ENCODE measurements around the gene PTEN.
"Not testable (repeated sequence)": the region's sequence is repeated elsewhere in the genome, so short reads cannot be mapped to it uniquely, and the experiment has no call there.

The PTEN gene

DNA sequence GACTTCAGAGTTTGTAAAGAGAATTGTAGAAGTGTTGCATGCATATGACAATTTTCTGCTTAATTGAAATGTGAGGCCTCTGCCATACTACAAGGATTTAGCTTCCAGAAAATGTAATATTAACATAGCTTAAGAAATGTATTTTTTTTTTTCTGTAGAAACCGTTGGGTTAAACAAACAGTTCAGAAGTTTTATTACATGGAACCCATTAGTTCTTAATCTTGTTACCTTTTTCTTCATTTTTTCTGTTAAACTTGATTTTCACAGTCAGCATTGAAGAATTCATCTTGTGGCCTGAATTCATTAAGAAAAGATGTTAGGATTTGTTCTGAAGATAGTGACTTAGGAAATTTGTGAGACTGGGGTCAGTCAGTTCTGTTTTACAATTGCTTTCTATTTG, 4.9 kb downstream of the PTEN start:
- H3K9me3 ChIP-seq (ENCODE audit: control extremely low read depth in 1 of 5, control insufficient read depth in 4 of 5, insufficient read depth in 2 of 5, low read depth in 1 of 5, low read length in 4 of 5) = no peaks in the 10 kb centered on the region
- peaks cover 13 to 44% (median 27%) of the 10 kb centered on the region in 4 experiments for H3K4me1 ChIP-seq (ENCODE audit: control extremely low read depth in 1 of 4, control insufficient read depth in 4 of 4, insufficient read depth in 4 of 4, low read length in 3 of 4)
- ChIA-PET CTCF (no interaction called here), POLR2A (no interaction called here)
- no peak for DNase-seq
- H3K36me3 ChIP-seq (ENCODE audit: control insufficient read depth in 4 of 4, insufficient read depth in 4 of 4, low read length in 3 of 4) = peaks cover 3 to 11% (median 7%) of the 10 kb centered on the region in 4 experiments
- peak overlapping the region in 6 of 7 experiments; percentile 83 to 100 (median 98) for H3K4me3 ChIP-seq (ENCODE audit: control insufficient read depth in 1 of 7, extremely low read depth in 1 of 7, insufficient read depth in 4 of 7, low read depth in 2 of 7, low read length in 6 of 7)
- H3K27ac ChIP-seq (ENCODE audit: insufficient read depth in 1 of 2, low read depth in 1 of 2, low read length in 2 of 2, poor library complexity in 1 of 2, severe bottlenecking in 2 of 2) = peak overlapping the region; percentile 78 to 88
- no CpG with 5 or more reads among the region's 1 CpG for WGBS (ENCODE audit: insufficient coverage)
- no peaks in the 10 kb centered on the region for H3K27me3 ChIP-seq (replicated peaks in 2 of 5; ENCODE audit: control insufficient read depth in 4 of 5, insufficient read depth in 5 of 5, low read length in 4 of 5)

DNA sequence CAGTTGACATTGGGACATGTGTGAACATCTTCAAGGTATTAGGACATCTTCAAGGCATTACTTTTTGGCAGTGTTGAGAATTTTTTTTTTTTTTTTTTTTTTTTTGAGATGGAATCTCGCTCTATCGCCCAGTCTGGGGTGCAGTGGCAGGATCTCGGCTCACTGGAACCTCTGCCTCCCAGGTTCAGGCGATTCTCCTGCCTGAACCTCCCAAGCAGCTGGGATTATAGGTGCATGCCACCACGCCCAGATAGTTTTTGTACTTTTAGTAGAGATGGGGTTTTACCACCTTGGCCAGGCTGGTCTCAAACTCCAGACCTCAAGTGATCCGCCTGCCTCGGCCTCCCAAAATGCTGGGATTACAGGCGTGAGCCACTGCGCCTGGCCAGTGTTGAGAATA, 5.7 kb downstream of the PTEN start:
- H3K27ac ChIP-seq (ENCODE audit: insufficient read depth in 1 of 2, low read depth in 1 of 2, low read length in 2 of 2, poor library complexity in 1 of 2, severe bottlenecking in 2 of 2) = peak overlapping the region in 1 of 2 experiments; percentile 43
- POLR2A ChIA-PET; CTCF ChIA-PET; H3K27me3 ChIP-seq (replicated peaks in 2 of 5; ENCODE audit: control insufficient read depth in 4 of 5, insufficient read depth in 5 of 5, low read length in 4 of 5); DNase-seq; H3K9me3 ChIP-seq (ENCODE audit: control extremely low read depth in 1 of 5, control insufficient read depth in 4 of 5, insufficient read depth in 2 of 5, low read depth in 1 of 5, low read length in 4 of 5): not testable (repeated sequence)
- H3K36me3 ChIP-seq (ENCODE audit: control insufficient read depth in 4 of 4, insufficient read depth in 4 of 4, low read length in 3 of 4) = peaks cover 3 to 17% (median 7%) of the 10 kb centered on the region in 4 experiments
- H3K4me3 ChIP-seq (ENCODE audit: control insufficient read depth in 1 of 7, extremely low read depth in 1 of 7, insufficient read depth in 4 of 7, low read depth in 2 of 7, low read length in 6 of 7) = peak overlapping the region in 6 of 7 experiments; percentile 47 to 100 (median 96)
- 91% methylated on average over 4 of the region's 9 CpGs for WGBS (ENCODE audit: insufficient coverage)
- peaks cover 20 to 52% (median 33%) of the 10 kb centered on the region in 4 experiments for H3K4me1 ChIP-seq (ENCODE audit: control extremely low read depth in 1 of 4, control insufficient read depth in 4 of 4, insufficient read depth in 4 of 4, low read length in 3 of 4)

DNA sequence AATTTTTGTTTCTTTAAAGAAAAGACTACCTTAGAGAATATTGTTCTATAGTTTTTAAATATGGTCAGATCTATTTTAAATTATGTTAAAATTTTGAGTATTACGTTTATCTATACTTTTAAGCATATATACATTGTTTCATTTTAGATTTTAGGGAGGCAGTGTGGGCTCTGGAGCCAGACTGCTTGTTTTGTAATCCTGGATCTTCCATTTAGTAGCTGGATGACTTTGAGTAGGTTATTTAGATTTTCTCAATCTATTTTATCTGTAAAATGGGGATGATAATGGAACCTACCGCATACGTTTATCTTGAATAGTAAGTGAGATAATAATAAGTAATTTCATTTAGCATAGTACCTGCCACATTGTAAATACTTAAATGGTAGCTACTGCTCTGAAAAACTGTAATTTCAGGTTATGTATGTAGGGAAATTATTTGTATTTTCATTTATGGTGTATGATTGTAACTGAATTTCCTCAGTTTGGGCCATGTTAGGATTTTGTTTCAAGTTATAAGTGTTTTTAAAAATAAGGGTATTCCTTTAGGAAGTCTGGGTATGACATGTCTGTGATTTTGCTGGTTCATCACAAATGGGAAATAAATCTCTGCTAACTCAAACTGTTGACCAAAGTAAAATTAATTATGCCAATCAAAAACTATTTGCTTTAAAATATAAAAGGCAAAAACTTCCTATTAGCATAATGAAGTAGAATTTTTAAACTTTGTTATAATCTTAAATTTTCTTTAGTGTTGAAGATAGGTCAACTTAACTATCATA, 6.5 kb downstream of the PTEN start:
- no CpG with 5 or more reads among the region's 3 CpGs for WGBS (ENCODE audit: insufficient coverage)
- POLR2A ChIA-PET = interaction anchor here (1.2 kb wide), 1 partner anchor 516 kb away, joined by 4 read pairs; no protein-coding TSS in a partner anchor
- Histone ChIP-seq H3K36me3 (ENCODE audit: control insufficient read depth in 4 of 4, insufficient read depth in 4 of 4, low read length in 3 of 4) (peaks cover 4 to 17% (median 6%) of the 10 kb centered on the region in 4 experiments), H3K27ac (ENCODE audit: insufficient read depth in 1 of 2, low read depth in 1 of 2, low read length in 2 of 2, poor library complexity in 1 of 2, severe bottlenecking in 2 of 2) (peak overlapping the region in 1 of 2 experiments; percentile 43), H3K4me3 (ENCODE audit: control insufficient read depth in 1 of 7, extremely low read depth in 1 of 7, insufficient read depth in 4 of 7, low read depth in 2 of 7, low read length in 6 of 7) (peak overlapping the region in 4 of 7 experiments; percentile 27 to 100 (median 89)), H3K9me3 (ENCODE audit: control extremely low read depth in 1 of 5, control insufficient read depth in 4 of 5, insufficient read depth in 2 of 5, low read depth in 1 of 5, low read length in 4 of 5) (no peaks in the 10 kb centered on the region), H3K4me1 (ENCODE audit: control extremely low read depth in 1 of 4, control insufficient read depth in 4 of 4, insufficient read depth in 4 of 4, low read length in 3 of 4) (peaks cover 22 to 61% (median 34%) of the 10 kb centered on the region in 4 experiments), H3K27me3 (replicated peaks in 2 of 5; ENCODE audit: control insufficient read depth in 4 of 5, insufficient read depth in 5 of 5, low read length in 4 of 5) (no peaks in the 10 kb centered on the region)
- CTCF ChIA-PET = interaction anchor here (0.9 kb wide), 1 partner anchor 12 kb away, joined by 3 read pairs; no protein-coding TSS in a partner anchor
- DNase-seq = no peak

DNA sequence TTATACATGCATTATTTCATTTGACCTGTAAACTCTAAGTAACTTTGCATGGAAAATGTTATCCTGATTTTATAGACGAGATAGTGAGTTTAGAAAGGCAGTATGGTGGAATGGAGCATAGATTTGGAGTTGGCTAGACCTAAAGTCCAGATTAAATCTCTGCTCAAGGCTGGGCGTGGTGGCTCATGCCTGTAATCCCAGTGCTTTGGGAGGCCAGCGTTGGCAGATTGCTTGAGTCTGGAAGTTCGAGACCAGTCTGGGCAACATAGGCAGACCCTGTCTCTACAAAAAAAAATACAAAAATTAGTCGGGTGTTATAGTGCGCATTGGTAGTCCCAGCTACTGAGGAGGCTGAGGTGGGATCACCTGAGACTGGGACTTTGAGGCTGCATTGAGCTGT, 9.4 kb downstream of the PTEN start:
- WGBS (ENCODE audit: insufficient coverage) = 99% methylated on average over 6 of the region's 6 CpGs
- DNase-seq = no peak
- H3K36me3 ChIP-seq (ENCODE audit: control insufficient read depth in 4 of 4, insufficient read depth in 4 of 4, low read length in 3 of 4) = peaks cover 4 to 17% (median 6%) of the 10 kb centered on the region in 4 experiments
- peaks cover 22 to 77% (median 32%) of the 10 kb centered on the region in 4 experiments for H3K4me1 ChIP-seq (ENCODE audit: control extremely low read depth in 1 of 4, control insufficient read depth in 4 of 4, insufficient read depth in 4 of 4, low read length in 3 of 4)
- H3K4me3 ChIP-seq (ENCODE audit: control insufficient read depth in 1 of 7, extremely low read depth in 1 of 7, insufficient read depth in 4 of 7, low read depth in 2 of 7, low read length in 6 of 7) = peak overlapping the region in 1 of 7 experiments; percentile 24
- H3K27ac ChIP-seq (ENCODE audit: insufficient read depth in 1 of 2, low read depth in 1 of 2, low read length in 2 of 2, poor library complexity in 1 of 2, severe bottlenecking in 2 of 2) = no peak overlapping the region
- POLR2A ChIA-PET = no interaction called here
- H3K27me3 ChIP-seq (replicated peaks in 2 of 5; ENCODE audit: control insufficient read depth in 4 of 5, insufficient read depth in 5 of 5, low read length in 4 of 5) = no peaks in the 10 kb centered on the region
- CTCF ChIA-PET = interaction anchor here (1.2 to 1.6 kb wide), 2 partner anchors 11 to 13 kb away, joined by 3 to 6 read pairs; no protein-coding TSS in a partner anchor
- no peaks in the 10 kb centered on the region for H3K9me3 ChIP-seq (ENCODE audit: control extremely low read depth in 1 of 5, control insufficient read depth in 4 of 5, insufficient read depth in 2 of 5, low read depth in 1 of 5, low read length in 4 of 5)

DNA sequence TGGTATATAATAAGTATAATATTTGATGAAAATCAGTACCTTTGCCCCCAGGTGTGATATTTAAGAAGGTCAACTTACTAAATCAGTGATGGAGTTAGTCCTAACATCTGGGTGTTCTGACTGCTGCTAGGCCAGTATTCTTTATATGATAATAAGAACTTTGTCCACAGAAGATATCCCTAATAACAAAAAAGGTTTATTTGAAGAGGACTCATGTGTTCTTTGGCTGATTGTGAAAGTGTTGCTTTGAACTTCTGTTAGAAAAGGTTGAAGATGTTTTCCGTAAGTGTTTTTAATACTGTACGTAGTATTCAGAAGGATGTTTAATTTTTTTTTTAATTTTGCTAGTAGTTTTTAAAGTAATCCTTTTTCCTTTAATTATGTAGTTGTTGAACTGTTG, 10.2 kb downstream of the PTEN start:
- CTCF ChIA-PET = no interaction called here
- H3K4me3 ChIP-seq (ENCODE audit: control insufficient read depth in 1 of 7, extremely low read depth in 1 of 7, insufficient read depth in 4 of 7, low read depth in 2 of 7, low read length in 6 of 7) = peak overlapping the region in 2 of 7 experiments; percentile 24 to 45
- no CpG with 5 or more reads among the region's 2 CpGs for WGBS (ENCODE audit: insufficient coverage)
- no peak for DNase-seq
- H3K36me3 ChIP-seq (ENCODE audit: control insufficient read depth in 4 of 4, insufficient read depth in 4 of 4, low read length in 3 of 4) = peaks cover 4 to 18% (median 6%) of the 10 kb centered on the region in 4 experiments
- H3K27me3 ChIP-seq (replicated peaks in 2 of 5; ENCODE audit: control insufficient read depth in 4 of 5, insufficient read depth in 5 of 5, low read length in 4 of 5) = no peaks in the 10 kb centered on the region
- H3K9me3 ChIP-seq (ENCODE audit: control extremely low read depth in 1 of 5, control insufficient read depth in 4 of 5, insufficient read depth in 2 of 5, low read depth in 1 of 5, low read length in 4 of 5) = no peaks in the 10 kb centered on the region
- H3K4me1 ChIP-seq (ENCODE audit: control extremely low read depth in 1 of 4, control insufficient read depth in 4 of 4, insufficient read depth in 4 of 4, low read length in 3 of 4) = peaks cover 24 to 81% (median 30%) of the 10 kb centered on the region in 4 experiments
- POLR2A ChIA-PET = no interaction called here
- H3K27ac ChIP-seq (ENCODE audit: insufficient read depth in 1 of 2, low read depth in 1 of 2, low read length in 2 of 2, poor library complexity in 1 of 2, severe bottlenecking in 2 of 2) = peak overlapping the region in 1 of 2 experiments; percentile 54

DNA sequence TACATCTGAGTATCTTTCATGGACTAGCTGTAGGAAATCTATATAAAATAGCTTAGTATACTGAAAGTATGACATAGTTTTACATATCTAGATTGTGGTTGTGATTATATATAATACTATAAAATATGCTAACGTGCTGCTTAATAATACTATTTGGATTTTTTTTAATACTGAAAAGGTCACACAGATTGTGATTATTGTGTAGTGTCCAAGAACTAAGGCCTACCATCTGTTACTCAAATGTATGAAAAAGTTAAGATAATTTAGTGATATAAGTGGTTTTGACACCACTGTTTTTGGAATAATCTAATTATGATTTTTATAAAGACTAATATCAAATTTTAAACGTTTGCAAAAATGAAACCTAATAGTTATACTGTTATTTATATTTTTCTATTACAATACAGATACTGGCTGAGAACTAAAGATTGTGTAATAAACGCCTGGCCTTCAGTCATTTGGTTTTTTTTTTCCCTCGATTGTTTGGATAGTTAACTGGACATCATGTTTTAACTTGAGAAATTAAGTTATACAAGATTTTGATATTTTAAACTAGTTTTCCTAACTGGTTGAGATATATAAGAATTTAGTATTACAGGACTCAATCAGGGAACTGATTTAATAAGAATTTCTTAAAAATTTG, 12.6 kb downstream of the PTEN start:
- Histone ChIP-seq H3K4me1 (ENCODE audit: control extremely low read depth in 1 of 4, control insufficient read depth in 4 of 4, insufficient read depth in 4 of 4, low read length in 3 of 4) (peaks cover 15 to 74% (median 24%) of the 10 kb centered on the region in 4 experiments), H3K27ac (ENCODE audit: insufficient read depth in 1 of 2, low read depth in 1 of 2, low read length in 2 of 2, poor library complexity in 1 of 2, severe bottlenecking in 2 of 2) (peak overlapping the region in 1 of 2 experiments; percentile 31), H3K36me3 (ENCODE audit: control insufficient read depth in 4 of 4, insufficient read depth in 4 of 4, low read length in 3 of 4) (peaks cover 3 to 32% (median 5%) of the 10 kb centered on the region in 4 experiments), H3K4me3 (ENCODE audit: control insufficient read depth in 1 of 7, extremely low read depth in 1 of 7, insufficient read depth in 4 of 7, low read depth in 2 of 7, low read length in 6 of 7) (peak overlapping the region in 2 of 7 experiments; percentile 25 to 28), H3K27me3 (replicated peaks in 2 of 5; ENCODE audit: control insufficient read depth in 4 of 5, insufficient read depth in 5 of 5, low read length in 4 of 5) (no peaks in the 10 kb centered on the region), H3K9me3 (ENCODE audit: control extremely low read depth in 1 of 5, control insufficient read depth in 4 of 5, insufficient read depth in 2 of 5, low read depth in 1 of 5, low read length in 4 of 5) (peaks cover 0 to 2% (median 0%) of the 10 kb centered on the region in 5 experiments)
- ChIA-PET POLR2A (interaction anchor here (1.1 kb wide), 1 partner anchor 14 kb away, joined by 3 read pairs; no protein-coding TSS in a partner anchor), CTCF (interaction anchor here (0.6 to 0.7 kb wide), 2 partner anchors 11 to 673 kb away, joined by 3 read pairs; no protein-coding TSS in a partner anchor)
- no peak for DNase-seq
- WGBS (ENCODE audit: insufficient coverage) = no CpG with 5 or more reads among the region's 4 CpGs

All from common myeloid progenitor, CD34-positive (primary cell).